Stimulated activated memory B cell treated with anti-CD40 and anti-IgM and Interleukin-4, amounts not matched to agents 10 μg/mL and 1 μg/mL and 100 μg/mL, for 72 hours (primary cell): Measurements from ENCODE around the gene RNU6-8.

Experiments used
- ATAC-seq: fragments of 150-1000 bp; cut with Tn5 transposase; 2 replicates; pipeline ENCODE4 v1.10.0; 2021
- H3K27ac Mint-ChIP-seq: one replicate; pipeline ENCODE4 v1.8.0; 2022; ENCODE audit warnings: mild to moderate bottlenecking, mixed read lengths
- H3K27me3 Mint-ChIP-seq: one replicate; pipeline ENCODE4 v1.8.0; 2022; ENCODE audit warnings: mixed read lengths
- H3K36me3 Mint-ChIP-seq: one replicate; pipeline ENCODE4 v1.8.0; 2022; ENCODE audit warnings: mixed read lengths
- H3K4me1 Mint-ChIP-seq: one replicate; pipeline ENCODE4 v1.8.0; 2022; ENCODE audit warnings: mixed read lengths
- H3K4me3 Mint-ChIP-seq: one replicate; pipeline ENCODE4 v1.8.0; 2022; ENCODE audit warnings: mild to moderate bottlenecking, moderate library complexity, mixed read lengths
- H3K9me3 Mint-ChIP-seq: one replicate; pipeline ENCODE4 v1.8.0; 2022; ENCODE audit warnings: mixed read lengths

Gene RNU6-8

DNA sequence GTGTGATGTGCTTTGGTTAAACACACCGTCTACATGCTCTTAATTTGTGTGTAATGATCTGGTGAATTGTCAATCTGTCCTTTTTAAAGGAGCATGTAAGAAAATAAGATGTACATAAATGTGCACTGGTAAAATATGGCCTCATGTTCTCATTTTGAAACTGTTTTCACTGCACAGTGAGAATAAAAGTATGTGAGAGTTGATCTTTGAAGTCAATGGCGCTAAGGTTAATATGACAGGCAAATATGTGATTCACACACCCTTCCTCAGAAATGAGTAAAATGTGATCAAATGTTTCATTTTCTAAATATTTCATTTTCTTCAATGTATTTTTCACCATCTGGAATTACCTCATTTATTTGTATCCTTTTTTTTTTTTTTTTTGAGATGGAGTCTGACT is 9.5 kb downstream of the RNU6-8 start:
- Mint-ChIP-seq H3K9me3 (no peaks in the 10 kb centered on the region), H3K27me3 (no peaks in the 10 kb centered on the region), H3K27ac (no peak overlapping the region), H3K4me3 (no peak overlapping the region), H3K36me3 (no peaks in the 10 kb centered on the region), H3K4me1 (peaks cover 17% of the 10 kb centered on the region)
- no peak for ATAC-seq

DNA sequence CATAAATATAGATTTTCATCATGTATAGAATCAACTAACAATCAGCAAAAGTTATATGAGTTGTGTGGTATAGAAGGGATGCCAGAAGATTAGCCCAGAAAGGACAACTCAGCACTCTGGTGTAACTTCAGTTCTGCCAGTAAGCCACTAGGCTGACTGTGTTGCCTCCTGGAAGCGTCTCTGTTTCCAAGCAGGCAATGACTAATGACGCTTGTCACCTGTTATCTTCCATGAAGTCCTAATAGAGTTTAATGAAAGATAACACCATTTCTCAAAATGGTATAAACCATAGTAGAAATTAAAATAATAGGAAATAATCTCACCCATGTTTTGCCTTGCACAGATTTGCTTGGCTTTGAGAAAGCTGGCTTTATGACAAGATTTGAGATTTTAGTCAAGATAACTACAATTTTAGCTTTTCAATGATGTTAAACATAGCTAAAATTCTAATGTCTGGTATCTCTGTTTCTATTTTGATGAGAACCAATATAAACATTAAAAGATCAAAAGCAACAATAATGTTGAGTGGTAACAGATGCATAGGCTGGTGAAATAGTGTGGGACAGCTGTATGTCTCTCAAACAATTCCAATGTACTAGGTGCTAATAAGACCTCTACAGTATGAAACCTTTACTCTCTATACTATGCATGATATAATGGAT is 10.2 kb downstream of the RNU6-8 start:
- H3K4me3 Mint-ChIP-seq = no peak overlapping the region
- H3K9me3 Mint-ChIP-seq = no peaks in the 10 kb centered on the region
- H3K27me3 Mint-ChIP-seq = no peaks in the 10 kb centered on the region
- ATAC-seq = no peak
- H3K36me3 Mint-ChIP-seq = no peaks in the 10 kb centered on the region
- H3K27ac Mint-ChIP-seq = no peak overlapping the region
- peaks cover 17% of the 10 kb centered on the region for H3K4me1 Mint-ChIP-seq

GRCh38 chr14:32190673-32191072 is 12.4 kb downstream of the RNU6-8 start:
- Mint-ChIP-seq H3K36me3 (no peaks in the 10 kb centered on the region), H3K27me3 (no peaks in the 10 kb centered on the region), H3K9me3 (no peaks in the 10 kb centered on the region), H3K4me1 (peaks cover 25% of the 10 kb centered on the region), H3K27ac (no peak overlapping the region), H3K4me3 (no peak overlapping the region)
- ATAC-seq = no peak

DNA sequence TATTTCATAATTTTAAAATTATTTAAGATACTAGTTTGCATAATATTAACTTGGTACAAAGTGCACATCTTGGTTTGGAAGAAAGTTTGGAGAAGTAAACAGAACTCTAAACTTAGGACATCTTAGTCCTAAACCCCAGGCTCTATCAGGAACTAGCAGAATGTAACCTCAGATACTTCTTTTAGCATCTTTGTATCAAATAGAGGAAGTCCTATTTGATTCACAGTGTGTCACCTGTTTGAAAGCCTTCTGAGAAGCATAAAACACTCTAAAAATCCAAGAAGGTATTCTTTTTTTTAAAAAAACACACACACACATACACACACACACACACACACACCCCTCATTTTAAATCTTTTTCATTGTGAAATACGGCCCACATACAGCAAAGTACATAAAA is 13.3 kb downstream of the RNU6-8 start:
- peak overlapping the region; percentile 30 for H3K27ac Mint-ChIP-seq
- no peak for ATAC-seq
- peaks cover 21% of the 10 kb centered on the region for H3K4me1 Mint-ChIP-seq
- peaks cover 3% of the 10 kb centered on the region for H3K9me3 Mint-ChIP-seq
- H3K27me3 Mint-ChIP-seq = no peaks in the 10 kb centered on the region
- H3K4me3 Mint-ChIP-seq = no peak overlapping the region
- H3K36me3 Mint-ChIP-seq = no peaks in the 10 kb centered on the region

DNA sequence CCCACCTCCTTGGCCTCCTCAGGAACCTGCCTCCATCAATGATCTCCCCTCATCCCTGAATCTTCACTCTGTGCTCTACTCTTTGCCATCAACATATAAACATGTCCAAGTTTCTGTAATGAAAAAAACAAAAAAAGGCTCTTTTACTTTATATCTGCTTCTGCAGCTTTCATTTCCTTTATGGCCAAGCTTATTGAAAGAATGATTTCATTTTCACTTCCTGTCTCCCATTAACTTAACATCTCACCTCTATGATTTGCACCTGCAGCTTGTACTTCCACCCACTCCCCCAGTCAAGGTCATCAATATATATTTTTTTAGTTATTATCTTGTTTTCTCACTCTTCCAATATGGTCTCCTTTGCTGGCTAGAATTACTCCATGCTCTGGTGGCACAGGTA is 16.8 kb downstream of the RNU6-8 start:
- no peaks in the 10 kb centered on the region for H3K36me3 Mint-ChIP-seq
- no peak overlapping the region for H3K4me3 Mint-ChIP-seq
- H3K27me3 Mint-ChIP-seq = no peaks in the 10 kb centered on the region
- H3K9me3 Mint-ChIP-seq = peaks cover 6% of the 10 kb centered on the region
- peaks cover 21% of the 10 kb centered on the region for H3K4me1 Mint-ChIP-seq
- H3K27ac Mint-ChIP-seq = peak overlapping the region; percentile 48
- ATAC-seq = no peak

DNA sequence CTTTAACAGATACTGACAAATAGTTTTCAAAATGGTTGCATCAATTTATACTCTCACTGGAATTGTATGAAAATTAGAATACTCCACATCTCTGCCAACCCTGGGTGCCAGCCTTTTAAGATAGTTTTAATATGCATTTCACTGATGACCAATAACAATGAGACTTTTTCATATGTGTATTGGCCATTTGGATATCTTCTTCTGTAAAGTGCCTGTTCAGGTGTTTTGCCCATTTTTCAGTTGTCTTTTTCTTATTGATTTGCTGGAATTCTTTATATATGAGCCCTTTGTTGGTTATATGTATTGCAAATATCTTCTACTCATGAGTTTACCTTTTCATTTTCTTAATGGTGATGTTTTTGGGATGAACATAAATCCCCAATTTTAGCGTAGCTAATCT is 18.0 kb downstream of the RNU6-8 start:
- ATAC-seq = no peak
- H3K36me3 Mint-ChIP-seq = no peaks in the 10 kb centered on the region
- H3K4me1 Mint-ChIP-seq = peaks cover 15% of the 10 kb centered on the region
- no peaks in the 10 kb centered on the region for H3K27me3 Mint-ChIP-seq
- peaks cover 6% of the 10 kb centered on the region for H3K9me3 Mint-ChIP-seq
- H3K27ac Mint-ChIP-seq = no peak overlapping the region
- H3K4me3 Mint-ChIP-seq = no peak overlapping the region

GRCh38 chr14:32183151-32184058 is 19.7 kb downstream of the RNU6-8 start:
- no peaks in the 10 kb centered on the region for H3K36me3 Mint-ChIP-seq
- peaks cover 11% of the 10 kb centered on the region for H3K4me1 Mint-ChIP-seq
- no peak overlapping the region for H3K27ac Mint-ChIP-seq
- H3K4me3 Mint-ChIP-seq = no peak overlapping the region
- H3K9me3 Mint-ChIP-seq = peaks cover 8% of the 10 kb centered on the region
- no peak for ATAC-seq
- H3K27me3 Mint-ChIP-seq = no peaks in the 10 kb centered on the region

DNA sequence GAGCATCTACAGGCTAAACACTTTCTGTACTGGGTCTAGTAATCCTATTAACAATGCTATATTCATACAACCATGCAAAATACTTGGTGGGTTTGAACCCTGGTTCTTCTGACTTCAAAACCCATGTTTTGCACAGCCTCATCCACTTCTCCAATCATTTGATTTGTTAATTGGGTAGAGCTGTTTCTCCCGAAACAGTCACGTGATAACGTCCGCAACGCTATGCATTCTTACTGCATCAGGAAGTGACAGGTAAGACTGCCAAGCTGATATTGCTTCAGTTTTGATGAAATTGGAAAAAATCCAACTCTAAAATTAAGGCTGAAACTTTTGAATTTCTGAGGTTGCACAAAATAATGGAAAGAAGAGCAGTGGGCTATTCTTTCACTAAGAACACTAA is 31.6 kb downstream of the RNU6-8 start:
- no peak for ATAC-seq
- Mint-ChIP-seq H3K4me3 (no peak overlapping the region), H3K36me3 (no peaks in the 10 kb centered on the region), H3K27me3 (no peaks in the 10 kb centered on the region), H3K9me3 (peaks cover 4% of the 10 kb centered on the region), H3K27ac (no peak overlapping the region), H3K4me1 (no peaks in the 10 kb centered on the region)

GRCh38 chr14:32169191-32169590 is 33.9 kb downstream of the RNU6-8 start:
- Mint-ChIP-seq H3K4me3 (no peak overlapping the region), H3K36me3 (no peaks in the 10 kb centered on the region), H3K27me3 (no peaks in the 10 kb centered on the region), H3K4me1 (peaks cover 18% of the 10 kb centered on the region), H3K27ac (no peak overlapping the region), H3K9me3 (no peaks in the 10 kb centered on the region)
- ATAC-seq = no peak

GRCh38 chr14:32167907-32168306 is 35.2 kb downstream of the RNU6-8 start:
- Mint-ChIP-seq H3K27me3 (no peaks in the 10 kb centered on the region), H3K27ac (no peak overlapping the region), H3K4me1 (peaks cover 18% of the 10 kb centered on the region), H3K4me3 (no peak overlapping the region), H3K9me3 (no peaks in the 10 kb centered on the region), H3K36me3 (no peaks in the 10 kb centered on the region)
- no peak for ATAC-seq

DNA sequence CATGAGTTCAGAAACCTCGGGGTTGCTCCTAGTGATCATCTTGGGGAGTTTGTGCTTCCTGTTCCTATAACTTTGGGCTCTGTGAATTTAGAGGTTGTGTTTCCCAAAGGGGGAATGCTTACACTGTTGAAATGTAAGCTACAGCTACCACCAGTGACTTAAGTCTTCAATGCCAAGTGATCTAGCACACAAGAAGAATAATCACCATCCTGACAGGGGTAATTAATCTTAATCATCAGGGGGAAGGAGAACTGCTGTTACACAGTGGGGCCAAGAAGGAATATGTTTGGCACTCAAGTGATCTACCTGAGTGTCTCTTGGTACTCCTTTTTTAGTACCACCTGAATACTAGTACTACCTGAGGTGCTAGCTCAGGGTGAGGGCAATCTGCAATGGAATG is 36.1 kb downstream of the RNU6-8 start:
- no peaks in the 10 kb centered on the region for H3K9me3 Mint-ChIP-seq
- no peaks in the 10 kb centered on the region for H3K36me3 Mint-ChIP-seq
- H3K4me1 Mint-ChIP-seq = peaks cover 18% of the 10 kb centered on the region
- ATAC-seq = no peak
- no peak overlapping the region for H3K4me3 Mint-ChIP-seq
- no peaks in the 10 kb centered on the region for H3K27me3 Mint-ChIP-seq
- no peak overlapping the region for H3K27ac Mint-ChIP-seq

GRCh38 chr14:32166029-32166428 is 37.0 kb downstream of the RNU6-8 start:
- peak; percentile 62 for ATAC-seq
- no peak overlapping the region for H3K4me3 Mint-ChIP-seq
- H3K4me1 Mint-ChIP-seq = peaks cover 18% of the 10 kb centered on the region
- H3K27ac Mint-ChIP-seq = no peak overlapping the region
- no peaks in the 10 kb centered on the region for H3K9me3 Mint-ChIP-seq
- no peaks in the 10 kb centered on the region for H3K36me3 Mint-ChIP-seq
- no peaks in the 10 kb centered on the region for H3K27me3 Mint-ChIP-seq
